HFFc6 (cell line): ENCODE data around the gene CPNE8. TPM values are rescaled to one million over a fixed set of nuclear protein-coding genes. Genes with fewer than 3 reads are reported as not detected.
"Not testable (repeated sequence)": the region's sequence is repeated elsewhere in the genome, so short reads cannot be mapped to it uniquely, and the experiment has no call there.

Source experiments
- DNase-seq: peaks from one replicate; pipeline ENCODE4 v3.0.0-alpha.2; 2018
- H3K27ac Mint-ChIP-seq: 2 replicates; pipeline ENCODE4 v1.8.0; 2020; ENCODE audit warnings: mild to moderate bottlenecking, mixed read lengths
- H3K27me3 Mint-ChIP-seq: 2 replicates; pipeline ENCODE4 v1.8.0; 2021; ENCODE audit warnings: mild to moderate bottlenecking, moderate library complexity, mixed read lengths; ENCODE audit not compliant: insufficient read depth
- H3K36me3 Mint-ChIP-seq: 2 replicates; pipeline ENCODE4 v1.8.0; 2021; ENCODE audit warnings: low read depth, mixed read lengths
- H3K4me1 Mint-ChIP-seq: 2 replicates; pipeline ENCODE4 v1.8.0; 2020; ENCODE audit warnings: low read depth, mixed read lengths
- H3K4me3 Mint-ChIP-seq: 2 replicates; pipeline ENCODE4 v1.8.0; 2020; ENCODE audit warnings: mild to moderate bottlenecking, moderate library complexity, mixed read lengths
- H3K9me3 Mint-ChIP-seq: 2 replicates; pipeline ENCODE4 v1.8.0; 2020; ENCODE audit warnings: mild to moderate bottlenecking, mixed read lengths
- total RNA-seq, 6 experiments: library from RNA; stranded (reverse); fragmentation: NEBNext Ultra II Directional; extraction: Animal tissue kit (Norgen Biotek cat#: 25700); gene quantifications; 2 replicates in 1 of 6; 3 replicates in 5 of 6; pipeline ENCODE4 v1.2.3, GENCODE V29; 2021
- TF ChIP-seq, protein P1 (sequence below): fragments of 200-600 bp; sonication (generic); IDR thresholded peaks from 2 replicates; pipeline ENCODE4 v1.5.0; 2021; ENCODE audit warnings: antibody characterized with exemption, mild to moderate bottlenecking

Gene CPNE8
- total RNA-seq, 6 experiments from 2014 or later, result not detected

DNA sequence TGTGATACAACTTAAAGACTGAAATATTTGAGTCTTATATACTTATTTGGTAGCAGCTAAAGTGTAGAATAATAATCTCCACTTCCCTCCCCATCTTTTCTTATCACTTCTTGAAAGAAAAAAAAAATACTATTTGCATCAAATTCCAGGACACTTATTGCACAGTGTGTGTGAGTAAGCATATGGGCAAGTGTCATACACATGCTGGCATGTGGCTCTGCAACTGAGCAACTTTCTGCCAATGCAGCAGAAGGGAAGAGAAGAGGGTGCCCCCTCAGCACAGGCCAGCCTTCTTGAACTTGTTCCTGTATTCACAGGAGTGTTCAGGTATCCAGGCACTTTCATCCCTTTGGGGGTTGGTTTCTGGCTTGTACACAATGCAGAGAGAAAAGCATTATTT is 145.8 kb downstream of the CPNE8 start:
- Mint-ChIP-seq H3K4me1 (no peaks in the 10 kb centered on the region), H3K9me3 (peaks cover 40% of the 10 kb centered on the region), H3K4me3 (no peak overlapping the region), H3K27ac (no peak overlapping the region), H3K36me3 (peaks cover 6% of the 10 kb centered on the region), H3K27me3 (no peaks in the 10 kb centered on the region)
- TF ChIP-seq, protein P1, sequence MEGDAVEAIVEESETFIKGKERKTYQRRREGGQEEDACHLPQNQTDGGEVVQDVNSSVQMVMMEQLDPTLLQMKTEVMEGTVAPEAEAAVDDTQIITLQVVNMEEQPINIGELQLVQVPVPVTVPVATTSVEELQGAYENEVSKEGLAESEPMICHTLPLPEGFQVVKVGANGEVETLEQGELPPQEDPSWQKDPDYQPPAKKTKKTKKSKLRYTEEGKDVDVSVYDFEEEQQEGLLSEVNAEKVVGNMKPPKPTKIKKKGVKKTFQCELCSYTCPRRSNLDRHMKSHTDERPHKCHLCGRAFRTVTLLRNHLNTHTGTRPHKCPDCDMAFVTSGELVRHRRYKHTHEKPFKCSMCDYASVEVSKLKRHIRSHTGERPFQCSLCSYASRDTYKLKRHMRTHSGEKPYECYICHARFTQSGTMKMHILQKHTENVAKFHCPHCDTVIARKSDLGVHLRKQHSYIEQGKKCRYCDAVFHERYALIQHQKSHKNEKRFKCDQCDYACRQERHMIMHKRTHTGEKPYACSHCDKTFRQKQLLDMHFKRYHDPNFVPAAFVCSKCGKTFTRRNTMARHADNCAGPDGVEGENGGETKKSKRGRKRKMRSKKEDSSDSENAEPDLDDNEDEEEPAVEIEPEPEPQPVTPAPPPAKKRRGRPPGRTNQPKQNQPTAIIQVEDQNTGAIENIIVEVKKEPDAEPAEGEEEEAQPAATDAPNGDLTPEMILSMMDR, result no peak
- DNase-seq, result no peak

DNA sequence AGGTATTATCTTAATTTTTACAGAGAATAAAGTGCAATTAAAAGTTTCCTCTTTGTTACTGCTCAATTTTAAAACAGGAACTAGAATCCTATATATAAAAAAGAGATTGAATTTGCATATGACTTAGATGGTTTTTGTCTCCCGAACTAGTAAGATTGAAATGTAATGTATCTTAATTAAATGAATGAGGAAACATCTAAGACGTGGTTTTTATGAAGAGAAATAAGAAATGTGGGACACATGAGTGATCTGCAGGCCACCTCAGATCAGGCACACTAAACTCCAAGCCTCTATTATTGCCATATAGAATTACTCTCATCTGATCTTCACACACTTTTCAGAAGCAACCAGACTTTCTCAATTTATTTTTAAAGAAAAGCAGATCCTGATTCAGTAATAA is 158.6 kb downstream of the CPNE8 start:
- Mint-ChIP-seq H3K36me3 (0 out of 2 replicates have a peak, but pooled peaks cover 8% of the 10 kb centered on the region), H3K9me3 (peaks cover 35% of the 10 kb centered on the region), H3K4me1 (no peaks in the 10 kb centered on the region), H3K27ac (no peak overlapping the region), H3K27me3 (no peaks in the 10 kb centered on the region), H3K4me3 (no peak overlapping the region)
- TF ChIP-seq, protein P1, result no peak
- DNase-seq, result no peak

DNA sequence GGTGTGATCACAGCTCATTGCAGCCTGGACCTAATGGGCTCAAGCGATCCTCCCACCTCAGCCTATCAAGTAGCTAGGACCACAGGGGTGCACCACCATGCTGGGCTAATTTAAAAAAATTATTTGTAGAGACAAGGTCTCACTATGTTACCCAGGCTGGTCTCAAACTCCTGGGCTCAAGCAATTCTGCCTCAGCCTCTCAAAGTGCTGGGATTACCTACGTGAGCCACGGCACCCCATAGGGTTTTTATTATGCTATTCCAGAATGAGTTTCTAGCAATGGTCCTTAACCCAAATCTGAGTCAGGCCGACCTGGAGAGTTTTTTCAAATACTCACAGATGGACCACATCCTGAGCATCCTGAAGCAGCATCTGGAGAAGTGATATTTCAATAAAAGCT is 159.8 kb downstream of the CPNE8 start:
- H3K36me3 Mint-ChIP-seq, result 0 out of 2 replicates have a peak, but pooled peaks cover 3% of the 10 kb centered on the region
- TF ChIP-seq, protein P1, result no peak
- no peaks in the 10 kb centered on the region for H3K4me1 Mint-ChIP-seq
- no peak overlapping the region for H3K27ac Mint-ChIP-seq
- H3K9me3 Mint-ChIP-seq, result peaks cover 32% of the 10 kb centered on the region
- DNase-seq, result no peak
- H3K4me3 Mint-ChIP-seq, result no peak overlapping the region
- H3K27me3 Mint-ChIP-seq, result no peaks in the 10 kb centered on the region

GRCh38 chr12:38744041-38744440 is 161.3 kb downstream of the CPNE8 start:
- Mint-ChIP-seq H3K9me3 (peaks cover 18% of the 10 kb centered on the region), H3K27ac (no peak overlapping the region), H3K4me1 (no peaks in the 10 kb centered on the region), H3K36me3 (no peaks in the 10 kb centered on the region), H3K4me3 (no peak overlapping the region), H3K27me3 (no peaks in the 10 kb centered on the region)
- no peak for DNase-seq
- TF ChIP-seq, protein P1, result no peak

DNA sequence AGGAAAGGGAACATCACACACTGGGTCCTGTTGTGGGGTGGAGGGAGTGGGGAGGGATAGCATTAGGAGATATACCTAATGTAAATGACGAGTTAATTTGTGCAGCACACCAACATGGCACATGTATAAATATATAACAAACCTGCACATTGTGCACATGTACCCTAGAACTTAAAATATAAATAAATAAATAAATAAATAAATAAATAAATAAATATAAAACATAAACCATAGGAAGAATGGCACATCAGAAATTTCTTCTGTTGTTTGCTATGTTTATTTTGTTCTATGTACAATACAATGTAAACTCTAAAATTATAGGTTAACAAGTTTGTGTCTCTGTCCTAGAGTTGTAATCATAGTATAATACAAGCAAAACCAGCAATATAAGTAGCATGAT is 162.9 kb downstream of the CPNE8 start:
- H3K4me1 Mint-ChIP-seq, H3K27ac Mint-ChIP-seq, H3K36me3 Mint-ChIP-seq, H3K27me3 Mint-ChIP-seq, DNase-seq, H3K4me3 Mint-ChIP-seq: not testable (repeated sequence)
- peaks cover 15% of the 10 kb centered on the region for H3K9me3 Mint-ChIP-seq

GRCh38 chr12:38736821-38737220 is 168.6 kb downstream of the CPNE8 start:
- no peaks in the 10 kb centered on the region for H3K36me3 Mint-ChIP-seq
- no peaks in the 10 kb centered on the region for H3K27me3 Mint-ChIP-seq
- DNase-seq, result no peak
- H3K27ac Mint-ChIP-seq, result no peak overlapping the region
- TF ChIP-seq, protein P1, result no peak
- peaks cover 11% of the 10 kb centered on the region; the same call in 1 of the 2 replicates for H3K9me3 Mint-ChIP-seq
- H3K4me3 Mint-ChIP-seq, result no peak overlapping the region
- H3K4me1 Mint-ChIP-seq, result no peaks in the 10 kb centered on the region
